ENCODE measurements around the gene MAML3.
A peak's percentile ranks its signal among the peaks of the same experiment; 100 is the strongest.

The MAML3 gene

DNA sequence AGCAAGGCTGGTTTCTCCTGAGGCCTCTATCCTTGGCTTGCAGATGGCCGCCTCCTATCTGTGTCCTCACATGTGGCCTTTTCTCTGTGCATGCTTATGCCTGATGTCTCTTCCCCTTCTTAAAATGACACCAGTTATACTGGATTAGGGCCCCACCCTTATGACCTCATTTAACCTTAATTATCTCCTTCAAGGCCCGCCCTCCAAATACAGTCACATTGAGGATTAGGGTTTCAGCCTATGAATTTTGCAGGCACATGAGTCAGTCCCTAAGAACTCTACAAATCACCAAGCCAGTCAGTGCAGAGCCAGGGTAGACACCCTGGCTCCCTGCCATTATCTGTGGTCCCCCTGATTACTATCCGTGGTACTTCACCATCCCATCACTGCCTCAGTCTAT lies 51.6 kb downstream of the MAML3 start:
- Histone ChIP-seq H3K4me3 (no peak overlapping the region), H3K4me1 (peaks cover 0 to 27% (median 16%) of the 10 kb centered on the region in 4 donors), H3K27ac (no peak overlapping the region), H3K36me3 (no peaks in the 10 kb centered on the region), H3K27me3 (no peaks in the 10 kb centered on the region), H3K9me3 (no peaks in the 10 kb centered on the region)
- no peak for TF ChIP-seq CTCF (IDR thresholded peaks at IDR 0.05)
- intact Hi-C loops (cut with DNase I; ENCODE audit: low total_unique reads), result no loop called here
- no peak for DNase-seq

DNA sequence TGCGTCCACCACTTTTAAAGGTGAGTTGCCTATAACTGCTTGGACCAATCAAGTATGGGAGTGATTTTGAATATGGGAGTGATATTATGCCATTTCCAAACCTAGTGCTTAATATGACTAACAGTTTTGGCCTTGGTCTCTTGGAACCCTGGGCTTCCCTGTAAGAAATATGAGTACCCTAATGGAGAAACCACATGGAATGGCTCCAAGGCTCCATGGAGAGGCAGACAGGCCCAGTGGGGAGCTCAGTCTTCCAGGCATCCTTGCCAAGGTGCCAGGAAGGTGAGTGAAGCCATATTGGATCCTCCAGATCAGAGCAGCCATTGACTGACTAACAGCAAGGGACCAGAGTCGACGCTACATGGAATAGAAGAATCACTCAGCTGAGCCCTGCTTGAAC lies 53.2 kb downstream of the MAML3 start:
- no peak for DNase-seq
- H3K4me1 ChIP-seq, result peaks cover 0 to 43% (median 28%) of the 10 kb centered on the region in 4 donors
- intact Hi-C loops (cut with DNase I; ENCODE audit: low total_unique reads), result no loop called here
- H3K4me3 ChIP-seq, result no peak overlapping the region
- no peak for TF ChIP-seq CTCF (IDR thresholded peaks at IDR 0.05)
- H3K27me3 ChIP-seq, result no peaks in the 10 kb centered on the region
- no peaks in the 10 kb centered on the region for H3K9me3 ChIP-seq
- H3K27ac ChIP-seq, result no peak overlapping the region
- no peaks in the 10 kb centered on the region for H3K36me3 ChIP-seq

DNA sequence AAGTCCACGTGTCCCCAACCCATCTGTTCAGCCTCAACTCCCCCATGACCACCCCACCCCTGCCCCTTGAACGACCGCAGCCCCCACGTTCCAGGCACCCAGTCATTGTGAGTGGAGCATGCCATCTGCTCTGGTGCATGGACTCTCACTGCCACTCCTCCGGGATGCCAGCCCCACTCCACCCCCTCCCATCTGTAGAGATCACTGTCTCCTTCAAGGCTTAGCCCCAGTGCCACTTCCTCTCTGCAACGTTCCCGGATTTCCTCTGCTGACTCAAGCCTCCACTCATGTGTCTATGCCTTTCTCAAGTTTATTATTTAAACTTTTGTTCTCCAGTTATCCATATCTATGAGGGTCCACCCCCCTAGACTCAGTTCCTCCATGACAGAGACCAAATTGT lies 54.0 kb downstream of the MAML3 start:
- no peak overlapping the region for H3K4me3 ChIP-seq
- H3K4me1 ChIP-seq, result peaks cover 0 to 51% (median 35%) of the 10 kb centered on the region in 4 donors
- DNase-seq, result peak; percentile 60 to 79
- H3K9me3 ChIP-seq, result no peaks in the 10 kb centered on the region
- H3K36me3 ChIP-seq, result no peaks in the 10 kb centered on the region
- H3K27ac ChIP-seq, result no peak overlapping the region
- H3K27me3 ChIP-seq, result no peaks in the 10 kb centered on the region
- TF ChIP-seq CTCF (IDR thresholded peaks at IDR 0.05), result no peak
- intact Hi-C loops (cut with DNase I; ENCODE audit: low total_unique reads), result no loop called here

DNA sequence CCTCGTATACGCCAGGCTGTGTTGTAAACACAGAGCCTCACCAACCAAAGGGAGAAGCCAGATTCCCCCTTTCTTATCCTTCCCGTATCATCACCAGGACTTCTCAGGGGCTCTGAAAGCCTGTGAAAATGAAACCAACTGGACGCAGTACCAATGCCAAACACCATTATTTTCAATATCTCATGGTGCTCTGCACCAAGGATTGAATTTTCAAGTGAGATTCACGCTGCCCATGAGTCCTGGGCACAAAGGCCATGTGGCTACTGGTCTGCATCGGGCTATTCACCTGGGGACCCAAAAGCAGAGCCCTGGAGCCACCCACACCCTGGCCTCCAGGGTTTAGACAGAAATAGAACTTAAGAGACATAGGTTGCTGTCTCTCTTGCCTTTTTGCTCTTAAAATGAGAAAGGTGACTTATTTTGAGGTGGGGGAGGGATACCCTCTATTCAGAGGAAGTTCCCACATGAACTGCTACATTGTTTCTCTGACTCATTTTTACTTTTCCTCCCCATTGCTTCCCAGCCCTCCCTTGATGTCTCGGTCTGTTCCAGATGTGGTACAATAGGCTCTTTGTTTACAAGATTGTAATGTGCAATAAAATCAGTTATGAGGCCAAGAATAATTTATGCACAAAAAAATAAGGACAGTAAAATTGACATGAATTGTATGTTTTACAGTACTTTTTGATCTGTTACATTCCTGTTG lies 55.4 kb downstream of the MAML3 start:
- DNase-seq, result no peak
- peaks cover 0 to 65% (median 46%) of the 10 kb centered on the region in 4 donors for H3K4me1 ChIP-seq
- no peaks in the 10 kb centered on the region for H3K9me3 ChIP-seq
- no peaks in the 10 kb centered on the region for H3K27me3 ChIP-seq
- peak overlapping the region in 1 of 2 donors; percentile 15 for H3K4me3 ChIP-seq
- H3K27ac ChIP-seq, result peak overlapping the region; percentile 14 to 18
- H3K36me3 ChIP-seq, result no peaks in the 10 kb centered on the region
- intact Hi-C loops (cut with DNase I; ENCODE audit: low total_unique reads), result no loop called here
- TF ChIP-seq CTCF (IDR thresholded peaks at IDR 0.05), result no peak

DNA sequence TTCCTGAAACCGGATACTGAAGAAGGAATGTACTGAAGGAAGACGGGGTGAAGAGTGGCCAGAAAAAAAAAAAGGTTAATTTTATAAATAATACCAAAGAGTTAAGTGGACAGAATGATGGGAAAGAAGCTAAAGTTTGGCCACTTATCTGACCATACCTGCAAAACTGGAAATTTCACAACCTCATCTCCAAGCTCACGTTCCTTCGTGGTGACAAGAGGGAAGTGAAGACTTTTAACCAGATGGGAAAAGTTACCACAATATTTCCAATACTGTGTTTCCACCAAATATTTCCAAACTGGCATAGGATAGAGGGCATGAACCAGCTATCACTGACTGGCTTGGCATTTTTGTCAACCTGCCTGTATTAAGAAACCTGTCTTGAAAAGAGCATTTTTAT lies 56.4 kb downstream of the MAML3 start:
- Histone ChIP-seq H3K4me3 (peak overlapping the region; percentile 25 to 30), H3K27ac (peak overlapping the region; percentile 63 to 65), H3K4me1 (peaks cover 0 to 73% (median 51%) of the 10 kb centered on the region in 4 donors), H3K36me3 (no peaks in the 10 kb centered on the region), H3K27me3 (no peaks in the 10 kb centered on the region), H3K9me3 (no peaks in the 10 kb centered on the region)
- DNase-seq, result no peak
- intact Hi-C loops (cut with DNase I; ENCODE audit: low total_unique reads), result no loop called here
- no peak for TF ChIP-seq CTCF (IDR thresholded peaks at IDR 0.05)

Data from tibial artery (tissue), 4 donors.